BJ (cell line): ENCODE measurements around the gene CPO. TPM values are rescaled to one million over a fixed set of nuclear protein-coding genes. Genes with fewer than 3 reads are reported as not detected.

Experiments used
- CTCF ChIA-PET: fragments of 350-600 bp; formaldehyde crosslinking; extraction: SDS; loops from one replicate; lab custom pipeline; 2021; ENCODE audit warnings: antibody characterized with exemption, inconsistent platforms; lab: Yijun Ruan, JAX
- POLR2A ChIA-PET: fragments of 300-600 bp; sonication (Branson Sonifier 250); formaldehyde crosslinking; extraction: SDS; loops from one replicate; lab custom pipeline; 2021; ENCODE audit warnings: antibody characterized with exemption; lab: Charles Lee
- DNase-seq: peaks from one replicate; pipeline ENCODE4 v3.0.0-alpha.2; 2011; ENCODE audit warnings: low read depth
- H3K27me3 ChIP-seq: 2 replicates; pipeline ENCODE4 v1.6.0; 2011; ENCODE audit warnings: low read length; ENCODE audit not compliant: control insufficient read depth, insufficient read depth
- H3K36me3 ChIP-seq: 2 replicates; pipeline ENCODE4 v1.5.1; 2011; ENCODE audit warnings: low read length; ENCODE audit not compliant: control insufficient read depth, insufficient read depth
- H3K4me3 ChIP-seq: 2 replicates; pipeline ENCODE4 v1.5.1; 2011; ENCODE audit warnings: low read depth, mild to moderate bottlenecking, control low read depth, low read length
- polyA plus RNA-seq: library from polyadenylated mRNA; depleted of rRNA; stranded (reverse); fragments of >200 nt; gene quantifications from 2 replicates; pipeline ENCODE4 v1.2.3, GENCODE V29; 2011
- TF ChIP-seq, protein P1 (sequence below): IDR thresholded peaks from 2 replicates; pipeline ENCODE4 v1.5.1; 2011; ENCODE audit warnings: low read depth, mild to moderate bottlenecking, control low read depth, inconsistent platforms, low read length, moderate library complexity; ENCODE audit not compliant: insufficient read depth

CPO gene
- polyA plus RNA-seq, 1 experiment = not detected

DNA sequence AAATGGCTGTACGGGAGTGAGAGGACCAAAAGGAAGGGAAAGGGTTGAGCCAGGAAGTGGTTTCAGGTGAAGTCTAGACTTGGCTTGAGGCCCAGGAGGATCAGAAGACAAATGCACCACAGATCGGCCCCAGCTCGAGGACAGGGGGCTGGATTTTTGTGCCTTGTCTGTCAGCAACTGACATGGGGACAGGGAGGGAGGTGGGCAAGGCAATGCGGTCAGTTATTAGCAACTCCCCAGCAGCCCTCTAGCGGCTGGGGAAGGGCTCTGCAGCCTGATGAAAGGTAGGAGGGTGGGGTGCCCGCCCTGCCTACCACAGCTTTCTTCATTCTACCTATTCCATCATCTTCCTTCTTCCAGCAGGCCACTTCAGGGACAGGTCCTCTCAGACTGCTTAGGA, 50.0 kb downstream of the CPO start:
- DNase-seq = no peak
- Histone ChIP-seq H3K4me3 (no peak overlapping the region), H3K27me3 (no peaks in the 10 kb centered on the region), H3K36me3 (no peaks in the 10 kb centered on the region)
- TF ChIP-seq, protein P1, sequence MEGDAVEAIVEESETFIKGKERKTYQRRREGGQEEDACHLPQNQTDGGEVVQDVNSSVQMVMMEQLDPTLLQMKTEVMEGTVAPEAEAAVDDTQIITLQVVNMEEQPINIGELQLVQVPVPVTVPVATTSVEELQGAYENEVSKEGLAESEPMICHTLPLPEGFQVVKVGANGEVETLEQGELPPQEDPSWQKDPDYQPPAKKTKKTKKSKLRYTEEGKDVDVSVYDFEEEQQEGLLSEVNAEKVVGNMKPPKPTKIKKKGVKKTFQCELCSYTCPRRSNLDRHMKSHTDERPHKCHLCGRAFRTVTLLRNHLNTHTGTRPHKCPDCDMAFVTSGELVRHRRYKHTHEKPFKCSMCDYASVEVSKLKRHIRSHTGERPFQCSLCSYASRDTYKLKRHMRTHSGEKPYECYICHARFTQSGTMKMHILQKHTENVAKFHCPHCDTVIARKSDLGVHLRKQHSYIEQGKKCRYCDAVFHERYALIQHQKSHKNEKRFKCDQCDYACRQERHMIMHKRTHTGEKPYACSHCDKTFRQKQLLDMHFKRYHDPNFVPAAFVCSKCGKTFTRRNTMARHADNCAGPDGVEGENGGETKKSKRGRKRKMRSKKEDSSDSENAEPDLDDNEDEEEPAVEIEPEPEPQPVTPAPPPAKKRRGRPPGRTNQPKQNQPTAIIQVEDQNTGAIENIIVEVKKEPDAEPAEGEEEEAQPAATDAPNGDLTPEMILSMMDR = peak; percentile 65
- POLR2A ChIA-PET = no interaction called here
- CTCF ChIA-PET = interaction anchor here (0.9 to 2.8 kb wide), 5 partner anchors 46 to 502 kb away, joined by 3 to 8 read pairs (median 4); no protein-coding TSS in a partner anchor

DNA sequence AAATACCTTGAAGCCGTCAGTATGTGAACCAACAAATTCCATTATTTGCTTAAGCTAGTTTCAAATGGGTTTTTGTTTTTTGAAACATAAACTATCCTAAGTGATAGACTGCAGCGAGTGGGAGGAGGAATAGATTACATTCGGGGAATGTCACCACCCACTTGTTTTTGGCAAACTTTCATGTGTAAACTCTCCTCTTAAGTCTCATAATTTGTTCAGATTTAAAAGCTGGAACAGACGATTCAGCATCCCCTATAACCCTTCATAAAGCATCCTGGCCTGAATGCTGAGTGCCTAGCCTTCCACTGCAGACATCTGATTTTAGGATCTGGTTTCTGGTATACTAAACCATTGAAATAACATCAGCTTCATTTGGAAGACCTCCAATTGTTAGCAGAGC, 51.0 kb downstream of the CPO start:
- CTCF ChIA-PET = interaction anchor here (1.0 to 2.8 kb wide), 3 partner anchors 9 to 483 kb away, joined by 3 to 8 read pairs (median 6); no protein-coding TSS in a partner anchor

DNA sequence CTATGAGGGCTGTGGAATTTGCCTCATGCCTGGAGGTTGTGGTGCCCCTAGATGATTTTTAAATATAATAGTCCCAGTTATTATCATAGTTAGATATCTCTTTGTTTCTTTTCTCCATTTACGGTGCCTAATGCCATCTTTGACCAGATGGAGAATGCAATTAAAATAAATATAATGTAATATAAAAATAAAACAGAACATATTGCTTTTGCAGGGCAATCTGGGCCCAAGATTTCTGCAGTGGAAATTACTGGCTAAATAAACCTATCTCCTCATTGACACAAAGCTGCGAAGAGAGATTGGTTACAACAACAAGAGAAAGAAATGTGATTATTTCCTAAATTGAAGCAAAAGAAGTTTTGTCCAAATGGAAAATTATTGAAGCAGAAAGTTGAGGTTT, 51.8 kb downstream of the CPO start:
- ChIA-PET CTCF (interaction anchor here (1.0 to 2.8 kb wide), 3 partner anchors 9 to 482 kb away, joined by 3 to 8 read pairs (median 6); no protein-coding TSS in a partner anchor), POLR2A (interaction anchor here (0.6 kb wide), 1 partner anchor 68 kb away, joined by 4 read pairs; no protein-coding TSS in a partner anchor)
- no peaks in the 10 kb centered on the region for H3K36me3 ChIP-seq
- no peak overlapping the region for H3K4me3 ChIP-seq
- no peak for DNase-seq
- no peaks in the 10 kb centered on the region for H3K27me3 ChIP-seq
- TF ChIP-seq, protein P1 = no peak

More for the DNA sequence above, 51.0 kb downstream of the CPO start:
- Histone ChIP-seq H3K36me3 (no peaks in the 10 kb centered on the region), H3K4me3 (no peak overlapping the region), H3K27me3 (no peaks in the 10 kb centered on the region)
- POLR2A ChIA-PET = interaction anchor here (0.6 kb wide), 1 partner anchor 69 kb away, joined by 4 read pairs; no protein-coding TSS in a partner anchor
- DNase-seq = no peak
- TF ChIP-seq, protein P1 = no peak

DNA sequence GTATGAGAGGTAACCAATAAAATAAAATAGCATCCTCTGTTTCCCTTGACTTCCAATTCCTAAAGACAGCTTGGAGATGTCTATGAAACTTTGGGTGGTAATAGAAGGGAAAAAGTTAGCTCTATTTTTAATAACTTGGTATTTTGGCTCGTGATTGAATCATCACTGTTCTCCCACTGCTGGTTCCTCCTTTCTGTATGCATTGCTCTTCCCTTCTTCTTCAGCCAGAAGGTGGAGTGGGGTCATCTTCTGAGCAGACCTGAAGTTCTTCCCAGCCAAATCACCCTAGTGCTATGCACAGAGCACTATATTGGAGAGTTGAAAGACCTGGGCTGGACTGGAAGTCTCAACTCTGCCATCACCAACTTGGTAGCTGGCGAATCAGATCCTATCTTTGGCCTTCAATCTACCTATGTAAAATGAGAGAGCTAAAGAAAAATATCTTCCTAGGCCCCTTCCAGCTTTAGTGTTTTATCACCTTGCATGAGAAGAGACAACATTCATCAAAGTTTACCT, 54.1 kb downstream of the CPO start:
- TF ChIP-seq, protein P1 = no peak
- ChIA-PET CTCF (interaction anchor here (0.9 to 2.0 kb wide), 6 partner anchors 10 to 479 kb away, joined by 3 to 6 read pairs (median 4); no protein-coding TSS in a partner anchor), POLR2A (no interaction called here)
- Histone ChIP-seq H3K27me3 (no peaks in the 10 kb centered on the region), H3K4me3 (no peak overlapping the region), H3K36me3 (no peaks in the 10 kb centered on the region)
- no peak for DNase-seq

DNA sequence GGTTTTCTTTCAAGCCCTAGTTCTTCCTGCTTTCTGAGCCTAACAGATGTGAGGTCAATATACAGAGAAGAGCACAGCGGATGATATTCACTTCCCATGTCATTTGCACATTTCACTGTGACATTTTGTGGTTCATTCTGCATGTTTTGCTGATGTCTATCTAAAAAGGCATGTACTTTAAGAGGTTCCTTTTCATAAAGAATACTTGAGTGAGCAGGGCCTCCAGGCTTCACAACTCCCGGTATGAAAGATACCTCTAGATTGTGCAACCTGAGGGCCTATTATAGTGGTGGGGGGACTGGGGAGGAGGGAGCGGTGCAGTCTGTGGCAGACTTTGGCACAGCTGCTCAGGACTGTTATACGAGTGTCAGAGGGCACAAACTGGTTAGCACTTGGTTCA, 54.6 kb downstream of the CPO start:
- no peak overlapping the region for H3K4me3 ChIP-seq
- peak; percentile 58 for DNase-seq
- TF ChIP-seq, protein P1 = no peak
- no peaks in the 10 kb centered on the region for H3K36me3 ChIP-seq
- POLR2A ChIA-PET = interaction anchor here (1.6 kb wide), 1 partner anchor 172 kb away, joined by 7 read pairs; the partner anchor contains the start of gene KLF7
- H3K27me3 ChIP-seq = no peaks in the 10 kb centered on the region
- CTCF ChIA-PET = interaction anchor here (0.9 to 2.0 kb wide), 6 partner anchors 11 to 479 kb away, joined by 3 to 4 read pairs (median 4); no protein-coding TSS in a partner anchor
